K562 (cell line): Measurements from ENCODE around the gene LATS1.

Experiments
- CTCF ChIP-seq, 3 experiments: IDR thresholded peaks in 2 of 3; conservative IDR thresholded peaks in 1 of 3; 2 replicates each; pipeline ENCODE4 v1.5.1; 2011 to 2012; ENCODE audit warnings: low read length in 3 of 3, mild to moderate bottlenecking in 3 of 3, control low read depth in 2 of 3, improper control_type of control experiment in 1 of 3, inconsistent platforms in 1 of 3, low read depth in 1 of 3, mixed read lengths in 1 of 3, moderate library complexity in 1 of 3; ENCODE audit not compliant: insufficient read depth in 2 of 3
- ESRRA ChIP-seq: fragments of 450-650 bp; IDR thresholded peaks from 2 replicates; pipeline ENCODE4 v1.6.1; 2014; ENCODE audit warnings: low read depth, mild to moderate bottlenecking, moderate library complexity, borderline replicate concordance
- FOXM1 ChIP-seq, 2 experiments: fragments of 450-650 bp in 1 of 2; sonication (generic) in 1 of 2; formaldehyde crosslinking in 1 of 2; IDR thresholded peaks; 2 replicates each; pipeline versions ENCODE4 v1.6.1 to v1.9.0; 2017 to 2022; ENCODE audit warnings: low read depth in 2 of 2, mild to moderate bottlenecking in 2 of 2, missing genetic modification reagents in 1 of 2, moderate library complexity in 1 of 2
- MAZ ChIP-seq, 2 experiments: fragments of 450-650 bp in 1 of 2; sonication (generic) in 1 of 2; formaldehyde crosslinking; IDR thresholded peaks in 1 of 2; conservative IDR thresholded peaks in 1 of 2; 2 replicates each; pipeline versions ENCODE4 v1.4.0 to v1.5.0; 2020; ENCODE audit warnings: mild to moderate bottlenecking in 1 of 2, missing genetic modification reagents in 1 of 2
- NKRF ChIP-seq: fragments of 450-650 bp; IDR thresholded peaks from 2 replicates; pipeline ENCODE4 v1.6.1; 2016; ENCODE audit warnings: borderline replicate concordance
- PCBP1 ChIP-seq: fragments of 200-400 bp; formaldehyde crosslinking; IDR thresholded peaks from 2 replicates; pipeline ENCODE4 v1.6.1; 2018; ENCODE audit warnings: mild to moderate bottlenecking, low read depth, low read length; ENCODE audit not compliant: poor library complexity, severe bottlenecking
- POLR2A ChIP-seq: fragments of 450-650 bp; conservative IDR thresholded peaks from 2 replicates; pipeline ENCODE4 v1.6.1; 2016
- POU5F1 ChIP-seq: fragments of 150-350 bp; IDR thresholded peaks from 2 replicates; pipeline ENCODE4 v1.6.1; 2014; ENCODE audit warnings: borderline replicate concordance, low read length, low read depth, mild to moderate bottlenecking; ENCODE audit not compliant: partially characterized antibody
- RAD21 ChIP-seq, 2 experiments: fragments of 250-450 bp in 1 of 2; fragments of 450-650 bp in 1 of 2; sonication (Bioruptor Pico) in 1 of 2; formaldehyde crosslinking in 1 of 2; IDR thresholded peaks in 1 of 2; conservative IDR thresholded peaks in 1 of 2; 2 replicates each; pipeline versions ENCODE4 v1.4.0 to v1.8.0; 2020 to 2022; ENCODE audit warnings: mild to moderate bottlenecking in 2 of 2, moderate library complexity in 1 of 2
- TBP ChIP-seq: optimal IDR thresholded peaks from 2 replicates; pipeline ENCODE3; 2011; ENCODE audit warnings: low read depth, low read length, improper control_type of control experiment
- ZFX ChIP-seq: sonication (generic); formaldehyde crosslinking; IDR thresholded peaks from 2 replicates; pipeline ENCODE4 v1.8.0; 2022; ENCODE audit warnings: mild to moderate bottlenecking, missing genetic modification reagents, moderate library complexity
- TF ChIP-seq, protein P1 (sequence below), 2 experiments: fragments of 450-650 bp; formaldehyde crosslinking in 1 of 2; IDR thresholded peaks; 2 replicates each; pipeline versions ENCODE4 v1.4.0 to v1.6.1; 2014 to 2020; ENCODE audit warnings: mild to moderate bottlenecking in 2 of 2, borderline replicate concordance in 1 of 2, low read depth in 1 of 2

GRCh38 chr6:149761438-149761837 lies 43.5 kb upstream of the LATS1 start:
- no peak for TF ChIP-seq FOXM1 (IDR thresholded peaks at IDR 0.05; ENCODE audit: low read depth)
- TF ChIP-seq FOXM1 (CRISPR knock-in tag; IDR thresholded peaks at IDR 0.05; ENCODE audit: low read depth) = no peak
- TF ChIP-seq, protein P1, sequence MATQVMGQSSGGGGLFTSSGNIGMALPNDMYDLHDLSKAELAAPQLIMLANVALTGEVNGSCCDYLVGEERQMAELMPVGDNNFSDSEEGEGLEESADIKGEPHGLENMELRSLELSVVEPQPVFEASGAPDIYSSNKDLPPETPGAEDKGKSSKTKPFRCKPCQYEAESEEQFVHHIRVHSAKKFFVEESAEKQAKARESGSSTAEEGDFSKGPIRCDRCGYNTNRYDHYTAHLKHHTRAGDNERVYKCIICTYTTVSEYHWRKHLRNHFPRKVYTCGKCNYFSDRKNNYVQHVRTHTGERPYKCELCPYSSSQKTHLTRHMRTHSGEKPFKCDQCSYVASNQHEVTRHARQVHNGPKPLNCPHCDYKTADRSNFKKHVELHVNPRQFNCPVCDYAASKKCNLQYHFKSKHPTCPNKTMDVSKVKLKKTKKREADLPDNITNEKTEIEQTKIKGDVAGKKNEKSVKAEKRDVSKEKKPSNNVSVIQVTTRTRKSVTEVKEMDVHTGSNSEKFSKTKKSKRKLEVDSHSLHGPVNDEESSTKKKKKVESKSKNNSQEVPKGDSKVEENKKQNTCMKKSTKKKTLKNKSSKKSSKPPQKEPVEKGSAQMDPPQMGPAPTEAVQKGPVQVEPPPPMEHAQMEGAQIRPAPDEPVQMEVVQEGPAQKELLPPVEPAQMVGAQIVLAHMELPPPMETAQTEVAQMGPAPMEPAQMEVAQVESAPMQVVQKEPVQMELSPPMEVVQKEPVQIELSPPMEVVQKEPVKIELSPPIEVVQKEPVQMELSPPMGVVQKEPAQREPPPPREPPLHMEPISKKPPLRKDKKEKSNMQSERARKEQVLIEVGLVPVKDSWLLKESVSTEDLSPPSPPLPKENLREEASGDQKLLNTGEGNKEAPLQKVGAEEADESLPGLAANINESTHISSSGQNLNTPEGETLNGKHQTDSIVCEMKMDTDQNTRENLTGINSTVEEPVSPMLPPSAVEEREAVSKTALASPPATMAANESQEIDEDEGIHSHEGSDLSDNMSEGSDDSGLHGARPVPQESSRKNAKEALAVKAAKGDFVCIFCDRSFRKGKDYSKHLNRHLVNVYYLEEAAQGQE (IDR thresholded peaks at IDR 0.05; ENCODE audit: borderline replicate concordance) = no peak
- TF ChIP-seq, protein P1 (CRISPR knock-in tag; IDR thresholded peaks at IDR 0.05; ENCODE audit: low read depth) = no peak
- TF ChIP-seq ESRRA = peak; percentile 61; the same call in 1 of the 2 replicates
- TF ChIP-seq POU5F1 = no peak
- no peak for TF ChIP-seq ZFX (CRISPR knock-in tag)
- TF ChIP-seq TBP = no peak
- no peak for TF ChIP-seq NKRF
- no peak for TF ChIP-seq MAZ (CRISPR knock-in tag; conservative IDR thresholded peaks at IDR 0.05 in 1 of 2, IDR thresholded peaks at IDR 0.05 in 1 of 2)
- TF ChIP-seq CTCF (IDR thresholded peaks at IDR 0.05 in 2 of 3, conservative IDR thresholded peaks at IDR 0.05 in 1 of 3; ENCODE audit: insufficient read depth in 2 of 3, low read depth in 1 of 3, low read length in 3 of 3) = no peak
- no peak; a peak in 1 of 4 replicates for TF ChIP-seq RAD21 (CRISPR knock-in tag; conservative IDR thresholded peaks at IDR 0.05 in 1 of 2, IDR thresholded peaks at IDR 0.05 in 1 of 2)
- no peak for TF ChIP-seq POLR2A
- no peak for TF ChIP-seq PCBP1
